ENCODE measurements around the gene TBC1D10A.

The TBC1D10A gene

DNA sequence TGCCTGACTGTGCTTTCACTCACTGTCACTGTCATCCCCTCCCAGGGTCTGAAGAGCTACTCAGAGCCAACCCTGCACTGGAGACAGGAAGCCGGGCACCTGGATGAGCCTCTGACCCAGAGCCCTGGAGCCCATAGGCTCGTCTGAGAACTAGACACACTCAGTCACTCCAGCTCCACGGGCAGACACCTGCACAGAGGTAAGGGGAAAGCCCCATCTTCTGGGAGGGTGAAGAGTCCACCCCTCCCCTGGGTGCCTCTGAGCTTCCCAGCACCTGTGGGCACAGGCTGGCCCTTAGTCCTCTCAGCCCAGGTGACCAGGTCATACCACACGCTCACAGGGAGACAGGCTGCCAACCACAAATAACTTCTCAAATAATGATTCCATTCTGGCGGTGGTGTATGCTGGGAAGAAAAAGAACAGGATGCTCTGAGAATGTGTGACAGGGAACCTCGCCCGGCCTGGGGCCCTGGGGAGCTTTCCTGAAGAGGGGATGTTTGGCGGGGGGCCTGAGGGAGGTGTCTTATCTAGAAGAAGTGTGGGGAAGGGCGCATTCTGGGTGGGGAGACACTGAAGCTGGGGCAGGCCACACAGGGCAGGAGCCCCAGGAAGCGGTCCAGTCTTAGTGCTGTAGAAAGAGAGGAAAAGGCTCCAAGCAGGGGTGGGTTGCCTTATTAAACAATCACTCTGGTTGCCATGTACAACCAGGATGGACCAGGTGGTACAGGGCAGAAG is 35.3 kb upstream of the TBC1D10A start:
- Histone ChIP-seq H3K9ac (ENCODE audit: low read length) (no peak overlapping the region), H3K9me3 (ENCODE audit: control insufficient read depth, low read depth, low read length) (no peaks in the 10 kb centered on the region), H3K4me1 (ENCODE audit: control insufficient read depth, low read depth, low read length) (peaks cover 8% of the 10 kb centered on the region), H3K27me3 (ENCODE audit: control insufficient read depth, insufficient read depth, low read length) (no peaks in the 10 kb centered on the region), H3K4me3 (ENCODE audit: low read length) (no peak overlapping the region), H3K27ac (ENCODE audit: low read length) (no peak overlapping the region), H3K36me3 (ENCODE audit: control insufficient read depth, low read depth, low read length) (no peaks in the 10 kb centered on the region)

DNA sequence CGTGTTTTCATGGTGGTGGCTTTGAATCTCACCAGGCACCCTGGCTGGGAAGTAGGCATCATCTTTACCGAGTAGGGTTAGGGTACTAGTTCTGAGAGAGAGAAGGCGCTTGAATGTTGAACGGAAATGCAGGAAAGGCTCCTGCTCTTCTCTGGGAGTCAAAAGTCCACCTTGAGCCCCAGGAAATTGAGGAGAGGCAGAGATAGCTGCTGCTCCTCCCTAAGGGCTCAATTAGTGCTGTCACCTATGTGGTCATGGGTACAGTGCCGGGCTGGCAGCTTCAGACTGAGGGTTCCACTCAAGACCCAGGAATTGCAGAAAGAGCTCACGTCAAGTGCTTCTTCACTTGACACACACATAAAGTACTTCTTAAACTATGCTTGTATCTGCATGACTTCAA is 31.8 kb upstream of the TBC1D10A start:
- no peak overlapping the region for H3K27ac ChIP-seq (ENCODE audit: low read length)
- no peak overlapping the region for H3K9ac ChIP-seq (ENCODE audit: low read length)
- no peaks in the 10 kb centered on the region for H3K9me3 ChIP-seq (ENCODE audit: control insufficient read depth, low read depth, low read length)
- H3K4me1 ChIP-seq (ENCODE audit: control insufficient read depth, low read depth, low read length) = peaks cover 8% of the 10 kb centered on the region
- H3K36me3 ChIP-seq (ENCODE audit: control insufficient read depth, low read depth, low read length) = peaks cover 7% of the 10 kb centered on the region
- no peaks in the 10 kb centered on the region for H3K27me3 ChIP-seq (ENCODE audit: control insufficient read depth, insufficient read depth, low read length)
- no peak overlapping the region for H3K4me3 ChIP-seq (ENCODE audit: low read length)

DNA sequence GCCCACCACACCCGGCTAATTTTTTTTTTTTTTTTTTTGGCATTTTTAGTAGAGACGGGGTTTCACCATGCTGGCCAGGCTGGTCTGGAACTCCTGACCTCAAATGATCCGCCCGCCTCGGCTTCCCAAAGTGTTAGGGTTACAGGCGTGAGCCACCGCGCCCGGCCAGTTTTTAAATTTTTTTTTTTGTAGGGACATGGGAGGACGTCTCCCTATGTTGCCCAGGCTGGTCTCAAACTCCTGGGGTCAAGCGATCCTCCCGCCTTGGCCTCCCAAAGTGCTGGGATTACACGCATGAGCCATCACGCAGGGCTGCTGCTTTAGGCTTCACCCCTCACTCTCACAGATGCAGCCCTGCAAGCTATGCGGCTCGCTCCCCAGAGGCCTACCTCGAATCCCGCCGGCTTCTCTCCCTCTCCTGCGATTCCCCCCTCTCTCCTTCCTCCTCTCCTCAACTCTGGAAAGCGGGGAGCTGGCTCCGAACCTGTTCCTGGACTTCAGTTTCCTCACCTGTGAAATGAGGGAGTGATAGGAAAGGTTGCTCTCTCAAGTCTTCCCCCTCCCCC is 31.0 kb upstream of the TBC1D10A start:
- peak overlapping the region; percentile 87 for H3K27ac ChIP-seq (ENCODE audit: low read length)
- H3K27me3 ChIP-seq (ENCODE audit: control insufficient read depth, insufficient read depth, low read length) = no peaks in the 10 kb centered on the region
- peak overlapping the region; percentile 79 for H3K9ac ChIP-seq (ENCODE audit: low read length)
- H3K4me3 ChIP-seq (ENCODE audit: low read length) = peak overlapping the region; percentile 74
- H3K9me3 ChIP-seq (ENCODE audit: control insufficient read depth, low read depth, low read length) = no peaks in the 10 kb centered on the region
- H3K4me1 ChIP-seq (ENCODE audit: control insufficient read depth, low read depth, low read length) = peaks cover 5% of the 10 kb centered on the region
- peaks cover 11% of the 10 kb centered on the region for H3K36me3 ChIP-seq (ENCODE audit: control insufficient read depth, low read depth, low read length)

DNA sequence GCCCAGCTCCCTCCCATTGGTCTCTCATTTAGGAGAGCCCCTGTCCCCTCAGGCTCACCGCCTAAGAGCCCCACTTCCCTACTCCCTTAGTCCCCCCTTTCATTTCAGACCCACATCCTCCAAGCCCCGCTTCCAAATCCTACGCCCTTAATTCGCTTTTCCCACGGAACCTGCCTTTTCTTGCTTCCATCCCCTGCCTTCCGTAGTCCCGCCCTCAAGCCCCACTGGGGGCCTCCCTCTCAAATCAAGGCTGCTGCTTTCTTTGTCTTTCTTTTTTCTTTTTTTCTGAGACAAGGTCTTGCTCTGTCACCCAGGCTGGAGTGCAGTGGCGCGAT is 30.5 kb upstream of the TBC1D10A start:
- Histone ChIP-seq H3K4me3 (ENCODE audit: low read length) (peak overlapping the region; percentile 74), H3K27me3 (ENCODE audit: control insufficient read depth, insufficient read depth, low read length) (no peaks in the 10 kb centered on the region), H3K9me3 (ENCODE audit: control insufficient read depth, low read depth, low read length) (no peaks in the 10 kb centered on the region), H3K9ac (ENCODE audit: low read length) (peak overlapping the region; percentile 79), H3K4me1 (ENCODE audit: control insufficient read depth, low read depth, low read length) (no peaks in the 10 kb centered on the region), H3K27ac (ENCODE audit: low read length) (peak overlapping the region; percentile 87), H3K36me3 (ENCODE audit: control insufficient read depth, low read depth, low read length) (peaks cover 16% of the 10 kb centered on the region)

DNA sequence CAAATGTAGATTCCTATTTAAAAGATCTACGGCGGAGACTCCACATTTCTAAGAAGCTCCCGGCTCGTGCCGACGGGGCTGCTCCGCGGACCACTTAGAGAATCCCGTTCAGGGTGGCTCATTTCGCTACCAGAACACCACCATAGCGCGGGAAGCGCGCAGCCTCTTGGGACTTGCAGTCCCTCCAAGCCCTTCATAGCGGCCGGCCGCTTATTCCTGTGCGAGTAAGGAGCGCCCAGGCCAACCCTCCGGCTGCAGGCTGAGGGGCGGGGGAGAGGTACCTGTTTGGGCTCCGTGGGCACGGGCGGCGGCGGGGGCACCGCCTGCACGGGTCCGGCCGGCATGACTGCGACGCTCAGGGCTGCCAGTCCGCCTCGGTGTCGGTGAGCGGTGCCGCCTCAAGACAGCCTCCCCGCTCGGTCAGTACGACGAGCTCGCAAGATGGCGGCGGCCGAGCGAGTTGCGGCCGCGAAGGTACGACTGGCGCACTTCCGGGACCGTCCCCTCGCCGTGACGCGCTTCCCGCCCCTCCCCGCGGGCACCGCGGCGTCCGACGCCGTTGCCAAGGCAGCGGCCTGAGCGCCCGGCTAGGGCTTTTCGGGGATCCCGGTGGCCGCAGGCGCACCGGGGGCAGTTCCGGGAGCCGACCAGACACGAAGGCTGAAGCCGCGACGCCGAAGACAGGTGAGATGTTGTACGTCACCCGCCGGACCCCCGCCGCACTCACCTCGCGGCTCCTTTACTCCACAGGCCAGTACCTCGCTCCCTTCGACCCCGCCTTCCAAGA is 29.9 kb upstream of the TBC1D10A start, which contains the start of the genes CCDC157 and SF3A1:
Gene CCDC157, plus strand, starts transcription at position 559 of the 787 bp plus-strand sequence. CDS start 8,994 bp downstream, outside the sequence.
Gene SF3A1, minus strand, starts transcription at position 446 of the 787 bp plus-strand sequence. Its CDS starts 102 bp downstream, at position 344.
- H3K36me3 ChIP-seq (ENCODE audit: control insufficient read depth, low read depth, low read length) = peaks cover 22% of the 10 kb centered on the region
- H3K27me3 ChIP-seq (ENCODE audit: control insufficient read depth, insufficient read depth, low read length) = no peaks in the 10 kb centered on the region
- peak within 1 kb of the TSS; percentile 79 for H3K9ac ChIP-seq (ENCODE audit: low read length)
- H3K4me3 ChIP-seq (ENCODE audit: low read length) = peak within 1 kb of the TSS; percentile 74
- H3K9me3 ChIP-seq (ENCODE audit: control insufficient read depth, low read depth, low read length) = no peaks in the 10 kb centered on the region
- peak within 1 kb of the TSS; percentile 87 for H3K27ac ChIP-seq (ENCODE audit: low read length)
- H3K4me1 ChIP-seq (ENCODE audit: control insufficient read depth, low read depth, low read length) = no peaks in the 10 kb centered on the region

DNA sequence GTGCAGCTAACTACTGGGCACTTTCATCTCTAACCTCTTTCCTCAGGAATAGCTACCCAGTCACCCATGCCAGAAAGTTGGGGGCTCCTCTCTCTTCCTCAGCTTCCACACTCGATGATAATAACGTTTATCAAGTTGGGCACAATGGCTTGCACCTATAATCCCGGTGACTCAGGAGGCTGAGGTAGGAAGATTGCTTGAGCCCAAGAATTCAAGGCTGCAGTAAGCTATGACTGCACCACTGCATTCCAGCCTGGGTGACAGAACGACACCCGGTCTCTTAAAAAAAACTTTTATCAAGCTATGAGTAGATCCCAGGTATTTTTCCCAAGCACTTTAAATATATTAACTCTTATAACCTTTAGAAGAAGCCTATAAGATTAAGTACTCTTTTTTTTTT is 27.9 kb upstream of the TBC1D10A start:
- H3K9ac ChIP-seq (ENCODE audit: low read length) = no peak overlapping the region

DNA sequence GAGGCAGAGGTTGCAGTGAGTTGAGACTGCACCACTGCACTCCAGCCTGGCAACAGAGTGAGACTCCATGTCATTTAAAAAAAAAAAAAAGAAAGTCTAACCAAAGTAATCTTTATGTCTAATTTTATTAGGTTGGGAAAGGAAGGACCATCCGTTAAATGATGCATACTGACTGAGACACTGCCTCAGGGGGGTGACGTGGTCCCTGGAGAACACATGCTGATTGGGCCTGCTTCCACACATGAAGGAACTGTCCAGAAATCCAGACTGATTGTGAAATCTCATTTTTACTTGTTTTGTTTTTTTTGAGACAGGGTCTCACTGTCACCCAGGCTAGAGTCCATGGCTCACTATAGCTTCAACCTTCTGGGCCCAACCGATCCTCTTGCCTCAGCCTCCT is 24.5 kb upstream of the TBC1D10A start:
- Histone ChIP-seq H3K36me3 (ENCODE audit: control insufficient read depth, low read depth, low read length) (peaks cover 69% of the 10 kb centered on the region), H3K4me1 (ENCODE audit: control insufficient read depth, low read depth, low read length) (no peaks in the 10 kb centered on the region), H3K9me3 (ENCODE audit: control insufficient read depth, low read depth, low read length) (no peaks in the 10 kb centered on the region), H3K4me3 (ENCODE audit: low read length) (no peak overlapping the region), H3K27me3 (ENCODE audit: control insufficient read depth, insufficient read depth, low read length) (no peaks in the 10 kb centered on the region), H3K27ac (ENCODE audit: low read length) (no peak overlapping the region), H3K9ac (ENCODE audit: low read length) (no peak overlapping the region)

More for the DNA sequence above, 27.9 kb upstream of the TBC1D10A start:
- Histone ChIP-seq H3K9me3 (ENCODE audit: control insufficient read depth, low read depth, low read length) (no peaks in the 10 kb centered on the region), H3K36me3 (ENCODE audit: control insufficient read depth, low read depth, low read length) (peaks cover 40% of the 10 kb centered on the region), H3K27me3 (ENCODE audit: control insufficient read depth, insufficient read depth, low read length) (no peaks in the 10 kb centered on the region), H3K4me3 (ENCODE audit: low read length) (no peak overlapping the region), H3K27ac (ENCODE audit: low read length) (no peak overlapping the region), H3K4me1 (ENCODE audit: control insufficient read depth, low read depth, low read length) (no peaks in the 10 kb centered on the region)

DNA sequence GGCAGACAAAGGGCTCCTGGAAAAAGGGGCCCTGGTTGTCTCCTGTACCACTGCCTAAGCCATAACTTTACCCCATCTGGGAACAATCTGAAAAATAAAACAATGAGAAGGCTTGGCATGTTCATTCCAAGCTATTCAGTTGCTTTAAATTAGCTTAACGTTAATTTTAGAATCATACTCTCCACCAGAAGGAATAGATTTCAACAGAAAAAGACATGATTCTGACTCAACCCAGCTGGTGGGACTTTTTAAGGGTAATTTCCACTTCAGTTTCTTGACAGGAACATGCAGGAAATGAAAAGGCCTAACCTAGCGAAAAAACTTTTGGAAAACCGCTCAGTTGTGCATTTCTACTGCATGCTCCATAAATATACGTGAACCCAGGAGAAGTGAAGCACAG is 22.1 kb upstream of the TBC1D10A start:
- peaks cover 89% of the 10 kb centered on the region for H3K36me3 ChIP-seq (ENCODE audit: control insufficient read depth, low read depth, low read length)
- H3K9me3 ChIP-seq (ENCODE audit: control insufficient read depth, low read depth, low read length) = no peaks in the 10 kb centered on the region
- H3K27ac ChIP-seq (ENCODE audit: low read length) = no peak overlapping the region
- no peak overlapping the region for H3K9ac ChIP-seq (ENCODE audit: low read length)
- no peaks in the 10 kb centered on the region for H3K27me3 ChIP-seq (ENCODE audit: control insufficient read depth, insufficient read depth, low read length)
- no peaks in the 10 kb centered on the region for H3K4me1 ChIP-seq (ENCODE audit: control insufficient read depth, low read depth, low read length)
- no peak overlapping the region for H3K4me3 ChIP-seq (ENCODE audit: low read length)

DNA sequence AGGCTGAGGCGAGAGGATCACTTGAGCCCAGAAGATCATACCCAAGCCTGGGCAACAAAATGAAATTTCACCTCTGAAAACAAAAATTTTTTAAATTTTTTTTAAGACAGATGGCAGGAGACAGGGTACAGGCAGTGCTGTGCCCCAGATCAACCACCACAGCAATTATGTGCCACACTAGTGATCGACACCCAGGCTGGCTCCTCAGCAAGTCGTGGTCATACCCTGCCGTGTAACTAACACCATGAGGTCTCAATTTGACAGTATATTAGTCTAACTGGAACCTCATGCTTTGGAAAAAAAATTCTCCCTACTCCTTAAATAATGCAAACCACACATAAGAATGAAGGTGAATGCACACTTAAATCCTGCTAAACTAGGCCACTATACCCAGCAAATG is 21.7 kb upstream of the TBC1D10A start:
- no peak overlapping the region for H3K4me3 ChIP-seq (ENCODE audit: low read length)
- H3K27ac ChIP-seq (ENCODE audit: low read length) = no peak overlapping the region
- H3K9ac ChIP-seq (ENCODE audit: low read length) = no peak overlapping the region
- H3K36me3 ChIP-seq (ENCODE audit: control insufficient read depth, low read depth, low read length) = peaks cover 89% of the 10 kb centered on the region
- no peaks in the 10 kb centered on the region for H3K27me3 ChIP-seq (ENCODE audit: control insufficient read depth, insufficient read depth, low read length)
- no peaks in the 10 kb centered on the region for H3K4me1 ChIP-seq (ENCODE audit: control insufficient read depth, low read depth, low read length)
- no peaks in the 10 kb centered on the region for H3K9me3 ChIP-seq (ENCODE audit: control insufficient read depth, low read depth, low read length)

DNA sequence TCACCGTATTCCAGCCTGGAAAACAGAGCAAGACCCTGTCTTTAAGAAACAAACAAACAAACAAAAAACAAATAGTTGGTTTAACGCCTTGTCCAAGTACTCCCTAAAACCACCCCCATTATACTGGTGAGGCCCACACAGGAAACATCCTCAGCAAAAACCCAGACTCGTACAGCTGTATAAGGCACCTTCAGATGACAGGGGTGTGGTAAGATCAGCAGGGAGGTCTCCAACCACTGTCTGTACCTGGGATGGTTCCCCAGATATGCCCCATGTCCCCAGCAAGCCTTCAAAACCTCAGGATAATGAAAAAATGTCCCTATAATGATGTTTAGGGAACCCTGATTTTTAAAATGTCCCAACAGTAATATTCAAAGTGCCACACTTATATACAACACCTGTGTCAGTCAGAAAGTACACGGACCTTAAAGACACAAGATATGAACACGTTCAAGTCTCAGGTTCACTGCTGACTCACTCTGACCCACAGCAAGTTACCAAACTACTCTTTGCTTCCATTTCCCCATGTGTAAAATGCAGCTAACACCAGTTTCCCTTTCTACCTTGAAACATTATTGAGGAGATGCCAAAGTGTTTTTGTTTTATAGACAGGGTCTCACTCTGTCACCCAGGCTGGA is 20.6 kb upstream of the TBC1D10A start:
- H3K36me3 ChIP-seq (ENCODE audit: control insufficient read depth, low read depth, low read length) = peaks cover 93% of the 10 kb centered on the region
- H3K27ac ChIP-seq (ENCODE audit: low read length) = no peak overlapping the region

DNA sequence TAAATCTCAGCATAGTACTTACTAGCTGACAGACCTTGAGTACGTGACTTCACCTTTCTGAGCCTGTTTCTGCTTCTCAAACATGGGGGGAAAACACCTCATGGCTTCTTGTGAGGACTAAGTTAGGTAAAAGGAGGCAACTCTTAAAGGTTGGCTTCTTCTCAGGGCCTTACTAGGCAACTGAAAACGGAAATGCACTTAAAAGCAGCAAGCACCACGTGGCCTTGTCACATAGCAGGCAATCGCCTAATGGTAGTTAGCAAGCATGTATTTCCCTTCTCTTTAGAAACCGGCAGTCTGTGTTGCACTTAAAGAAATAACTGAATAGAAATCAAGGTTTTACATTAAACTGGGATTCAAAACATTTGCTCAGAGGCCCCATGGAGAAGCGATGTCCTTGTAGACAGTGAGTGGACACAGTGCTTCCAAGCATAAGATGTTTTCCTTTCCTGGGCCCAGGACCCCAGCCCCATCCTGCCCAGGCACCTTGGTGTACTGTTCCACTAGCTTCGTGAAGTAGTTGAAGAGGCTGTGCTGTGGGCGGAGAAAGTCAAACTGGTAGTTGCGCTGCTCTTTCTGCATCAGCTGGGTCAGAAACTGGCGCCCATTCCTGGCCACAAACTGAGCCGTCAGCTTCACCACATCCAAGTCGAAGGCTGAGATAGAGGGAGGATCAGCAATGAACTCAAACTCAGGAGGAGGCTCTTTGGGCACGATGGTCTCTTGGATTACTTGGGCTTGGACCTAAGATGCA is 17.9 kb upstream of the TBC1D10A start:
- Histone ChIP-seq H3K36me3 (ENCODE audit: control insufficient read depth, low read depth, low read length) (peaks cover 95% of the 10 kb centered on the region), H3K9ac (ENCODE audit: low read length) (no peak overlapping the region), H3K27me3 (ENCODE audit: control insufficient read depth, insufficient read depth, low read length) (no peaks in the 10 kb centered on the region), H3K27ac (ENCODE audit: low read length) (no peak overlapping the region), H3K4me1 (ENCODE audit: control insufficient read depth, low read depth, low read length) (no peaks in the 10 kb centered on the region), H3K9me3 (ENCODE audit: control insufficient read depth, low read depth, low read length) (no peaks in the 10 kb centered on the region), H3K4me3 (ENCODE audit: low read length) (no peak overlapping the region)

More for the DNA sequence above, 20.6 kb upstream of the TBC1D10A start:
- Histone ChIP-seq H3K27me3 (ENCODE audit: control insufficient read depth, insufficient read depth, low read length) (no peaks in the 10 kb centered on the region), H3K4me3 (ENCODE audit: low read length) (no peak overlapping the region), H3K9me3 (ENCODE audit: control insufficient read depth, low read depth, low read length) (no peaks in the 10 kb centered on the region), H3K4me1 (ENCODE audit: control insufficient read depth, low read depth, low read length) (no peaks in the 10 kb centered on the region), H3K9ac (ENCODE audit: low read length) (no peak overlapping the region)
